NCI-H345 treated with DMSO at 0.1 percent for 48 hours (cell line): ENCODE data around the gene FAM72A.
"Not testable (repeated sequence)": the region's sequence is repeated elsewhere in the genome, so short reads cannot be mapped to it uniquely, and the experiment has no call there.

ENCODE experiments used
- DNase-seq: peaks from one replicate; lab custom pipeline; 2025; ENCODE audit not compliant: unreplicated experiment; lab: John Stamatoyannopoulos, UW

Gene FAM72A

GRCh38 chr1:206202789-206203363 lies at the start of gene FAM72A:
Gene FAM72A, minus strand, starts transcription at chr1:206202839. Its CDS starts 814 bp downstream, at chr1:206202025.
- peak; percentile 98 for DNase-seq

GRCh38 chr1:206250953-206251681 lies 48.5 kb upstream of the FAM72A start:
- DNase-seq: not testable (repeated sequence)

GRCh38 chr1:206246129-206246886 lies 43.7 kb upstream of the FAM72A start:
- DNase-seq: not testable (repeated sequence)

GRCh38 chr1:206245479-206245878 lies 42.8 kb upstream of the FAM72A start:
- not testable (repeated sequence) for DNase-seq

GRCh38 chr1:206243335-206243734 lies 40.7 kb upstream of the FAM72A start:
- not testable (repeated sequence) for DNase-seq

- not testable (repeated sequence) for DNase-seq
These were observed 37.6 kb upstream of the FAM72A start for GRCh38 chr1:206240288-206240687.

- not testable (repeated sequence) for DNase-seq
These were observed 32.6 kb upstream of the FAM72A start for GRCh38 chr1:206235190-206235589.

- DNase-seq: not testable (repeated sequence)
These were observed 31.7 kb upstream of the FAM72A start for GRCh38 chr1:206234189-206234916.

GRCh38 chr1:206232970-206233645 lies 30.5 kb upstream of the FAM72A start:
- not testable (repeated sequence) for DNase-seq

GRCh38 chr1:206231989-206232388 lies 29.4 kb upstream of the FAM72A start:
- not testable (repeated sequence) for DNase-seq

GRCh38 chr1:206229286-206229685 lies 26.6 kb upstream of the FAM72A start:
- not testable (repeated sequence) for DNase-seq

- not testable (repeated sequence) for DNase-seq
These were observed 24.2 kb upstream of the FAM72A start for GRCh38 chr1:206226886-206227285.

- DNase-seq: not testable (repeated sequence)
These were observed 22.7 kb upstream of the FAM72A start for GRCh38 chr1:206225386-206225785.

GRCh38 chr1:206224190-206224776 lies 21.6 kb upstream of the FAM72A start:
- DNase-seq: not testable (repeated sequence)

- DNase-seq: not testable (repeated sequence)
These were observed 18.9 kb upstream of the FAM72A start for GRCh38 chr1:206221585-206221984.

- not testable (repeated sequence) for DNase-seq
These were observed 17.8 kb upstream of the FAM72A start for GRCh38 chr1:206220332-206221000.

GRCh38 chr1:206219514-206220331 lies 17.1 kb upstream of the FAM72A start:
- DNase-seq: not testable (repeated sequence)

- DNase-seq: not testable (repeated sequence)
These were observed 16.1 kb upstream of the FAM72A start for GRCh38 chr1:206218765-206219164.

GRCh38 chr1:206218285-206218684 lies 15.6 kb upstream of the FAM72A start:
- DNase-seq: not testable (repeated sequence)
